A549 treated with Mapracorat at 1 μM for 4 hours (cell line): ENCODE results near the gene NPDC1. TPM values are rescaled to one million over a fixed set of nuclear protein-coding genes. Genes with fewer than 3 reads are reported as not detected.

Experiments used
- total RNA-seq: library from RNA; stranded (reverse); fragments of 200-300 nt; extraction: Qiagen RNA extraction; gene quantifications from 5 replicates; pipeline ENCODE4 v1.2.3, GENCODE V29; 2022

Gene NPDC1, protein sequence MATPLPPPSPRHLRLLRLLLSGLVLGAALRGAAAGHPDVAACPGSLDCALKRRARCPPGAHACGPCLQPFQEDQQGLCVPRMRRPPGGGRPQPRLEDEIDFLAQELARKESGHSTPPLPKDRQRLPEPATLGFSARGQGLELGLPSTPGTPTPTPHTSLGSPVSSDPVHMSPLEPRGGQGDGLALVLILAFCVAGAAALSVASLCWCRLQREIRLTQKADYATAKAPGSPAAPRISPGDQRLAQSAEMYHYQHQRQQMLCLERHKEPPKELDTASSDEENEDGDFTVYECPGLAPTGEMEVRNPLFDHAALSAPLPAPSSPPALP
- 40.8 to 96.8 TPM (median 80.5 TPM) in 5 replicates for total RNA-seq

DNA sequence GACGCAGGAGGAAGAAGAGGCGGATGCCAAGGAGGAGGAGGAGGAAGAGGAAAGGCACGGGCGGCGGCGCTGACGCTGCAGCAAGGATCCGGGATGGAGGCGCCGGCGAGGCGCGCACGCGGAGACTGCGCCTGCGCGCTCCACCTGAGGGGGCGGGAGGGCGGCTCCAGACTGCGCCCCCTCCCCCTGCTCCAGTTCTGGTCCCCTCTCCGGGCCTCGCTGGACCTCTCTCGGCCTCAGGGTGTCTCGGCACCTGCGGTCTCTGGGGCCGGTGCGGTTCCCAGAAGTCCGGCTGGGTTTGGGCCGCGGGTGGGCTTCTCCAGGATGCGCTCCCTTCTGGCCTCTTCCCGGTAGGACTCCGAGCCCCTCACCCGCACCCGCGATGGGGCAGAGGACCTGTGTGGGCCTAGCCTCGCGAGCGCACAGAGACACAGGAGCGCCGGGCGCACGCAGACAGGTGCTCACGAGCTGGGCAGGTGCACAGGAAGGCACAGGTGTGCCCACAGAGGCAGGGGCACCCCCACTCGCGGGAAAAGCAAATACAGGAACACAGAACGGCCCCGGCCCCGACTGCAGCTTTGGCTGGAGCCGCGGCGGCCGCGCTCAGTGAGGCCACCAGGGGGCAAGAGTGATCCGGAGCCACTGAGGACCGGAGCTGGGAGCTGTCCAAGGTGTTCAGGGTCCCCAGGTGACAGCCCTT, at the start of gene NPDC1:
Gene NPDC1 (minus strand): TSS at position 90 of the 700 bp plus-strand sequence. CDS start 188 bp downstream, outside the sequence.

DNA sequence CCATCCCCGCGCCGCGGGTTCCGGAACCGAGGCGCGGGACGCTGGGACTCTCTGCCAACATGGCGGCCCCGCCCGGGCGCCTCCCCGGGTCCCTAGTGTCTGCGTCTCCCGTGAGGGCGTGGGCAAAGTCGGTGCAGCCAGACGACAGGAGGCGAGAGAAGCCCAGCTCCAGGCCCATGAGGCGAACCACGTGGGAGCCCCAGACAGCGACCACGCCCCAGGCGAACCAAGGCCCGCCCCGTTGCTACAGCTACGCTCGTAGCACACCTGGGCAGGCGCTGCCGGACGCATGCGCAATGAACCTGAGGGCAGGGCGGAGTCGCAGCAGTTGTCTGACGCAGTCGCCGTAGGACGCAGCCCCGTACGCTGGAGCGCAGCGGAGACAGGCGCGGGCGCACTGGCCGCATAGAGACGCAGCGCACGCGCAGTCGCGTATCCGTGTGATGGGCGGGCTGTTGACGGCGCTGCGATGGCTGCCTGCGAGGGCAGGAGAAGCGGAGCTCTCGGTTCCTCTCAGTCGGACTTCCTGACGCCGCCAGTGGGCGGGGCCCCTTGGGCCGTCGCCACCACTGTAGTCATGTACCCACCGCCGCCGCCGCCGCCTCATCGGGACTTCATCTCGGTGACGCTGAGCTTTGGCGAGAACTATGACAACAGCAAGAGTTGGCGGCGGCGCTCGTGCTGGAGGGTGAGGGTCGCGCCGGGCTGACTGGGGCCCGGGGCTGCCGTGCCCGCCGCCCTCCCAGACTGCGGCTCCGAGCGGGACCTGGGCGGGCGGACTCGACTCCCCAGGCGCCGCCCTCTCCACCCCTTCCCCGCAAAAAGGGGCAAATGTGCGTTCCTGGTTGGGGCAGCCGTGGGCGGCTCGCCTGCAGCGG, 40.8 kb upstream of the NPDC1 start, which contains the start of gene MAN1B1:
Gene MAN1B1 (plus strand): TSS at position 455 of the 878 bp plus-strand sequence. CDS start 15 bp downstream, at position 470.

DNA sequence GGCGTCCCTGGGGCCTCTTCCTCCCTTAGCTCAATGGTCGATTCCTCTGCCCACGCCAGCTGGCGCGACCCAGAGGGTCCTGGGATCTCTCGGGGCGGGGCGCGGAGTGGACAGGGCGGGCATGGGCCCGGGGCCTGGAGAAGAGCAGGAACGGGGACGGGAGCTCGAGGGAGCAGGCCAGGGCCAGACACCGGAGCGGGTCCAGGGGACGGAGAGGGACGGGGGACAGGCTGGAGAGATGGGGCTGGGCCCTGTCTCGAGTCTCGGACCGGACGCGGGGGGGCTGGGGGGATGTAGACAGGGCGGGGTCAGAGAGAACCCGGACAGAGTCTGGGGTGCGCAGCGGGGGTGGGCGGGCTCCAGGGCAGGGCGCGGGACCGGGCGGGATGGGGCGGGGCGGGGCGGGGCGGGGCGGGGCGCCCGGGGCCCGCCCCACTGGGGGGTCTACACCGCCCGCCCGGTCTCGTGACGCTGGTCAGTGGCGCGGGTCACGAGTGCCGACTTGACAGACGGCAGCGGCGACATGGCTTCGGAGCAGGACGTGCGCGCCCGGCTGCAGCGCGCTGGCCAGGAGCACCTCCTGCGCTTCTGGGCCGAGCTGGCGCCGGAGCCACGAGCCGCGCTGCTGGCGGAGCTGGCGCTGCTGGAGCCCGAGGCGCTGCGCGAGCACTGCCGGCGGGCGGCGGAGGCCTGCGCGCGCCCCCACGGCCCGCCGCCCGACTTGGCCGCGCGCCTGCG, 31.2 kb upstream of the NPDC1 start, which contains the start of gene UAP1L1:
Gene UAP1L1 (plus strand): TSS at position 508 of the 738 bp plus-strand sequence. CDS start 16 bp downstream, at position 524.

DNA sequence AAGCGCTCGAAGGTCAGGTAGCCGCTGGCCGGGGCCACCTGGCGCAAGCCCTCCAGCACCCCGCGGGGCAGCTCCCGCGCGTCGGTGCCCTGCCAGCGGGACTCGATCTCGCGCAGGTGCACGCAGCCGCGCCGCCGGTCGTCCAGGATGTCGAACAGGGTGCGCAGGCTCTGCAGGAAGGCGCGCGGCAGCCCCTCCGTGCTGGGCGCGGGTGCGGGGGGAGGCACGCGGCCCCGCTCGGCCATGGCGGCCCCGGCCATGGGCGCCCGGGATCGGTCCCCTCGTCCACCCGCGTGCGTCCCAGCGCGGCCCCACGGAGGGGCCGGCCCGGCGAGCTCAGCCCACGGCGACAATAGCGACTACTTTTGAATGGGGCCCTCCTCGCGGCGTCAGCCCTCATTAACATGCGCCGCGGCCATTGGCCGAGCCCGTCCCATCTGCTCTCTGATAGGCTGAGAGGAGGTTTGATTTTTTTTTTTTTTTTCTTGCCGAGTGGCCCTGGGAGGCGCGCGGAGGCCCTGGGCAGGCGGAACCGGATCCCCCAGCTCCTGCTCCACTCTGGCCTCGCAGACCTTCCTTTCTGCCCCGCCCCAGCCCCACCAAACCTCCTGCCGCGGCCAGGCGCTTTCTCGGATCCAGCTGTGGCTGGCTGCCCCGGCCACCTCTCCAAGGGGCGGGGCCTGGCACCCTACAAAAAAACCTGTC, 24.4 kb upstream of the NPDC1 start, which contains the start of gene SAPCD2:
Gene SAPCD2 (minus strand): TSS at position 357 of the 705 bp plus-strand sequence. CDS start 97 bp downstream, at position 260.

DNA sequence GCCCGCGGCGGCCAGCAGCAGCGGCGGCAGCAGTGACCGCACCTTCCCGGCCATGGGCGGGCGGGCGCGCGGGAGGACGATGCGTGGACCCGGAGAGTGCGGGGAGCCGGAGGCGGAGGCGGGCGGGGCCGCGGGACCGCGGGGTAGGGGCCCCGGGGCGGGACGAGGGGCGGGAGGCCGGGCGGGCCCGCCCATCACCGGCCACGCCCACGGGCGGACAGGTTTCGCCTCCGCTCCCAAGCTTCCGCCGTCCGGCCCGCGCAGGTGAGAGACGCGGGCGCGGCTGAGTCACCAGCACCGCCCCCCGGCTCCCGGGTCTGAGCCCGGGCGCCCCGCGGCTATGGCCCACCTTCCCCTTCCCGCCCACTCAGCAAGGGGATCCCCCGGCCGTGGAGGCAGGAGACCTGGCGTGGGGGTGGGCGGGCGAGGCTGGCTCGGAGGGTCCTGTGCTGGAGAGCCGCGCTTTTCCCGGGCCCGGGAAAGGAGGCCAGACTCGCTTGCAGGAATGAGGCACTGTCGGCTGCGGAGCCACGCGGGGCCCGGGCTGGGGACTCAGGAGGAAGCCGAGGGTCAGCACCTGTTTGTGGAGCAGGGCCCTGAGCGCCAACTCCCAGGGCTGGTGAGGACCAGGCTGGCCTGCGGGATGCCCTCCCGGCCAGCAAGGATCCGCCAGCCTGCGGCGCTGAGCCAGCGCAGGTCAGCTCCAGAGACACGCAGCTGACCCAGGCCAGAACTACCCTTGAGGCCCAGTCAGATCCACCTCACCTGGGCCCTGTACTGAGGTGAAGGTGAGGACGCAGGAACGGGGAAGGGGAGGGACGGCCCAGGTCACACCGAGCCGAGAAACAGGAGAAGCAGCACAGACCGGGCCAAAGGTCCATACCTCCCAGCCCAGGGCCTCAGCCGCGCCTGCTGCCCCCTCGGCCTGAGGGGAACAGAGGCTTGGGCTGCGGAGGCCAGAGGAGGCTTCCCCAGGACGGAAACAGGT, 8.3 kb upstream of the NPDC1 start, which contains the start of gene ENTPD2:
Gene ENTPD2 (minus strand): TSS at position 118 of the 988 bp plus-strand sequence. CDS start 64 bp downstream, at position 54.

DNA sequence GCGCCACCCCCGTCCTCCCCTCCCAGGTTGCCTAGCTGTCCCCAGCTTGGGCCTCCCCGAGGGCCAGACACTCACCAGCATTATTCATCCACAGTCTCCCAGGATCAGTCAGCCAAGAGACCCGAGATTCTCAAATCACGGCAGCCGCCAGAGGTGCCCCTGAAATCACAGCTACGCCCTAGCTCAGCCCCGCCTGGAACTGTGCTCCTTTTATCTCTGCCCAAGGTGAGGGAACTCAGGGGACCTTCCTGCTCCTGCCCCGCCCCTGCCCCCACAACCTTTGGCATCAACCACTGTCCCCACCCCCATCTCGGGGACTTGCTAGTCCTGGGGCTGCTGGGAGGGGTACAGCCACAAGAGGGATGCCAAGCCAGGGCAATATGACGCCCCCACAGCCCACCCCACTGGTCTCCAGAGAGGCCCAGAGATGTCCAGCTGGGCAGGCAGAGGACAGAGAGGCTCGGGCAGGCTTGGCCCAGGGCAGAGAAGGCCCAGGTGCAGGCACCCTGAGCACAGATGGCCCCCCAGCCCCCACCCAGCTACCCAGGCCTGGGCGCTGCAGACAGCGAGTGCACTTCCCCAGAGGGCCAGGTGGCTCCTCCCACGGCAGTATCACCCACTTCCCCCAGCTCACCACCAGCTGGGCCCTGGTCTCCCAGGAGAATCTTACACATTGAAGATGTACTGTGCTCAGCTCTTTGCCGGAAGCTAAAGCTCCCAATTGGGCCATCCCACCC, 13.9 kb downstream of the NPDC1 start, which contains the start of gene FUT7:
Gene FUT7 (minus strand): TSS at position 185 of the 737 bp plus-strand sequence. CDS start 97 bp downstream, at position 88.

DNA sequence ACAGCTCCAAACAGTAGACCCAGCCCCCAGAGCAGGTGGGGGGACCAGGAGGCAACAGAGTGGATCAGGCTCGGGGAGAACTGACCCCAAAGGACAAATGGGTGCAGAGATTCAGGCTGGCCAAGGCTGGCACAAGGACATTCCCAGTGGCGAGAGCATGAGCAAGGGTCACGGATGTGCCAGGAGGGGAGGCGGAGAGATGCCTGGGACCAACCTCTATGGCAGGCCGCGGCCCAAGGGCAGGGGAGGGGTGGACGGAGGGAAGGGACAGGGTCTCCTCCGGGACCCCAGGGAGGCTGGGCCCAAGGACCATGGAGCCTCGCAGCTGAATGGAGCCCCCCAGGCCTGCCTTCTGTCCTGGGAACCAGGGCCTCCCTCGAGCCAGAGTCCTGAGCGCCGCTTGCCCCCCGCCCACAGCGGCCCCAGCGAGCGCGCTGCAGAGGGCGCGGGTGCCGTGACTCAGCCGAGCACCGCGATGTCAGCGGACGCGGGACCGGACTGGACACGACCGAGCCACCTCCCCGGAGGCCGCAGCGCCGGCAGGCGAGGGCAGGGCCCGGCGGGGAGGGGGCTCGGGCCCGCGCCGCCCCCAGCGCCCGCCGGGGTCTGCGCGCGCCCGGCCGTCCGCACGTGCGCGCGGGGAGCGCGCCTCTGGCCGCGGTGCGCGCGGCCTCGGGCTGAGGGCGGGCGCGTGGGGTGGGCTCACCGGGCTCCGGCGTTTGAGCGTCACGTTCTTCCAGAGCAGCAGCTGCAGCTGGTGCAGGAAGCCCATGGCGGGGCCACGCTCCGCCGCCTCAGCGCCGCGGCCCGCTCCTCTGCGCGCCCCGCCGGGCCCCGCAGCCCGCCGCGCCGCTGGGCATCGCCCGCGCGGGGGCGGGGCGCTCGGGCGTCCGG, 18.4 kb downstream of the NPDC1 start, which contains the start of gene ABCA2:
Gene ABCA2 (minus strand): TSS at position 869 of the 894 bp plus-strand sequence. CDS start 97 bp downstream, at position 772.

DNA sequence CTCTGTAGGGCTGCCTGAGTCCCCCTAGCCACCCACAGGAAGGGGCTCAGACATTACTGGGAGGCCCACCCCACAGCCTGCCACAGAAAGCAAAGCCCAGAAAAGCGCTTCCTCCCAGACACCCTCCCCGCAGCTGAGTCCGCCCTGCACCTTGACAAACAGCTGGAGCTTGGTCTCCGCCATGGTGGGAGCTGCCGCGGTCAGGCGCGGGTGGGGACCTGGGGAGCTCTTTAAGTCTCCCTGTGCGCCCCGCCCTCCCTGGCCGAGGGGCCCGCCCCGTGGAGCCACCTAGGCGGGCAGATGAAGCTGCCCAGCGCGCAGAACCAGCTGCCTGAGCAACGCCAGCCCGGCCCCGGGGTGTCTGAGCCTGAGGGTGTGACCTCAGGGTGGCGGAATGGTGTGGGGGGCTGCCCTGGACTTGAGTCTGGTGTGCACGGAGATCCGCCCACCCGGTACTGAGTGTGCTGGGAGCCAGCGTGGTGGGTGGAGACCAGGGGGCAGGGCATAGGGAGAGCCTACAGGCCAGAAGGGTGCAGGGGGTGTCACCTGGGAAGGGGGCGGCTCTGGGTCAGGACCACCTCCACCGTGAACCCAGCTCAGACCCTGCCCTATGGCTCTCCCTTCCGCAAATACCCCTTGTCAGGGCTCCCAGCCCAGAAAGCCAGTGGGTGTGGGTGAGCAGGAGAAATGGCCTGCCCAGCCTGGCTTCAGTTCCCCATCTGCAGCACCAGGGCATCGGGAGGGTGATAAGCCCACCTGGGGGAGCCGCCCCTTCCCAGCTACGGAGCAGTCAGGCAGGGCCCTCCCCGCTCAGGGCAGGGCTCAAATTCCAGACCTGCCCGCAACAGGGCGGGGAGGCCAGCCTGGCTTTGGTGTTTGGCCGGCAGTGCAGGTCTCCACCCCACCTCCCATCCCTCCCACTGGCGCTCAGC, 49.4 kb downstream of the NPDC1 start, which contains the start of gene CLIC3:
Gene CLIC3 (minus strand): TSS at position 208 of the 932 bp plus-strand sequence. CDS start 25 bp downstream, at position 183.

DNA sequence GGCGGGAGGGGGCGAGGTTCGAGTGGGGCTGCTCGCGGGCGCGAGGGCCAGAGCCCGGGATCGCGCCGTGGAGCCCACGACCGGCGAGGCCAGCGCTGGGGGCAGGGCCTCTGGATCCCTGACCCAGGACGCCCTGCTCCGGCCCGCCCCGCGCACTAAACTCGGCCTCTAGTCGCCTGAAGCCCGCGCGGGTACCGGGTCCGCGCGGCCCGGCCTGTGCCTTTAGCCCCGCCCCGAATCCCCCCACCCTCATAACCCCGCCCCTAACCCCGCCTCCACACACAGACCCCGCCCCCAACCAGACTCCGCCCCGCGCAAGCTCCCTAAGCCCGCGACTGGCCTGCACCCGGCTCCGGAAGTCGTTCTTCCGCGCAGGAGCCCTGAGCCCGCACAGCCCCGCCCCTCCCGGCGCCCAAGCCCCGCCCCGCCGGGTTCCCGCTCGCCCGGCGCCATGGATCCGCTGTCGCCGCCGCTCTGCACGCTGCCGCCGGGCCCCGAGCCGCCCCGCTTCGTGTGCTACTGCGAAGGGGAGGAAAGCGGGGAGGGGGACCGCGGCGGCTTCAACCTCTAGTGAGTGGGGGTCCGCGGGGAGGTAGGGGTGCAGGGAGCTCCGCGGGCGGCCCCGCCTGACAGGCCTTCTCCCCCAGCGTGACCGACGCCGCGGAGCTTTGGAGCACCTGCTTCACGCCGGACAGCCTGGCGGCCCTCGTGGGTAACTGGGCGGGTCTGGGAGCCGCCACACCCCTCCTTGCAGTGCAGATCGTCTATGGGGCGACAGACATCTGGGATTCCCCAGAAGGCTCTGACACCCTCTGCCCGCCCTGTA, 53.8 kb downstream of the NPDC1 start, which contains the start of gene PAXX:
Gene PAXX (plus strand): TSS at position 430 of the 826 bp plus-strand sequence. CDS start 22 bp downstream, at position 452.

Other genes starting within 250 kb of the NPDC1 start
- gene CCDC183, start 249.8 kb downstream of the NPDC1 start, total RNA-seq = 0.16 to 0.58 TPM (median 0.23 TPM) in 5 replicates
- 59.0 to 84.9 TPM (median 81.6 TPM) in 5 replicates for gene RABL6, start 238.2 kb downstream of the NPDC1 start, total RNA-seq
- gene AJM1, start 203.7 kb downstream of the NPDC1 start, total RNA-seq = 3.3 to 4.7 TPM (median 4.6 TPM) in 5 replicates
- 279 to 323 TPM (median 297 TPM) in 5 replicates for gene PHPT1, start 196.8 kb downstream of the NPDC1 start, total RNA-seq
- 1.6 to 5.3 TPM (median 3.7 TPM) in 5 replicates for gene MAMDC4, start 193.8 kb downstream of the NPDC1 start, total RNA-seq
- gene EDF1, start 179.9 kb downstream of the NPDC1 start, total RNA-seq = 435 to 512 TPM (median 456 TPM) in 5 replicates
- 38.3 to 63.1 TPM (median 52.9 TPM) in 5 replicates for gene TRAF2, start 159.7 kb downstream of the NPDC1 start, total RNA-seq
- gene FBXW5, start 101.4 kb downstream of the NPDC1 start, total RNA-seq = 62.7 to 103 TPM (median 99.7 TPM) in 5 replicates
- 0.42 to 3.2 TPM (median 0.76 TPM) in 5 replicates for gene C8G, start 100.9 kb downstream of the NPDC1 start, total RNA-seq
- gene LCN12, start 93.9 kb downstream of the NPDC1 start, total RNA-seq = 1.0 to 1.9 TPM (median 1.3 TPM) in 5 replicates
- gene PTGDS, start 68.7 kb downstream of the NPDC1 start, total RNA-seq = 0.44 to 0.61 TPM (median 0.47 TPM) in 4 of 5 replicates, not detected in the other
- gene LCNL1, start 63.2 kb downstream of the NPDC1 start, total RNA-seq = 0.07 to 0.24 TPM (median 0.10 TPM) in 5 replicates
- 43.1 to 85.2 TPM (median 71.2 TPM) in 5 replicates for gene PAXX, start 53.8 kb downstream of the NPDC1 start, total RNA-seq
- gene CLIC3, start 49.6 kb downstream of the NPDC1 start, total RNA-seq = 2.4 to 5.5 TPM (median 4.9 TPM) in 5 replicates
- gene ABCA2, start 17.9 kb downstream of the NPDC1 start, total RNA-seq = 19.0 to 29.4 TPM (median 26.7 TPM) in 5 replicates
- gene FUT7, start 14.1 kb downstream of the NPDC1 start, total RNA-seq = 0.05 to 0.07 TPM (median 0.06 TPM) in 4 of 5 replicates, not detected in the other
- 2.2 to 2.9 TPM (median 2.4 TPM) in 5 replicates for gene ENTPD2, start 7.9 kb upstream of the NPDC1 start, total RNA-seq
- gene SAPCD2, start 24.4 kb upstream of the NPDC1 start, total RNA-seq = 13.5 to 26.0 TPM (median 23.9 TPM) in 5 replicates
- 9.3 to 16.6 TPM (median 12.2 TPM) in 5 replicates for gene UAP1L1, start 31.3 kb upstream of the NPDC1 start, total RNA-seq
- gene MAN1B1, start 40.8 kb upstream of the NPDC1 start, total RNA-seq = 40.2 to 53.2 TPM (median 51.7 TPM) in 5 replicates
- gene DPP7, start 68.6 kb upstream of the NPDC1 start, total RNA-seq = 66.6 to 132 TPM (median 125 TPM) in 5 replicates
- gene GRIN1, start 93.0 kb upstream of the NPDC1 start, total RNA-seq = 0.20 to 0.71 TPM (median 0.53 TPM) in 5 replicates
- 0.59 to 2.0 TPM (median 1.8 TPM) in 5 replicates for gene LRRC26, start 123.9 kb upstream of the NPDC1 start, total RNA-seq
- not detected in 5 replicates for gene TMEM210, start 125.9 kb upstream of the NPDC1 start, total RNA-seq
- 23.4 to 36.8 TPM (median 34.5 TPM) in 5 replicates for gene ANAPC2, start 142.4 kb upstream of the NPDC1 start, total RNA-seq
- 103 to 151 TPM (median 139 TPM) in 5 replicates for gene SSNA1, start 142.5 kb upstream of the NPDC1 start, total RNA-seq
- 6.0 to 10.8 TPM (median 10.2 TPM) in 5 replicates for gene TPRN, start 154.6 kb upstream of the NPDC1 start, total RNA-seq
- gene TMEM203, start 159.5 kb upstream of the NPDC1 start, total RNA-seq = 33.8 to 47.5 TPM (median 45.4 TPM) in 5 replicates
- 9.8 to 19.3 TPM (median 16.4 TPM) in 5 replicates for gene NDOR1, start 159.5 kb upstream of the NPDC1 start, total RNA-seq
- 1.1 to 2.1 TPM (median 1.8 TPM) in 5 replicates for gene RNF208, start 176.1 kb upstream of the NPDC1 start, total RNA-seq
- 2.5 to 5.4 TPM (median 4.8 TPM) in 5 replicates for gene CYSRT1, start 179.0 kb upstream of the NPDC1 start, total RNA-seq
- 0.07 to 0.44 TPM (median 0.31 TPM) in 5 replicates for gene RNF224, start 181.3 kb upstream of the NPDC1 start, total RNA-seq
- gene SLC34A3, start 184.7 kb upstream of the NPDC1 start, total RNA-seq = 0.08 to 0.28 TPM (median 0.09 TPM) in 3 of 5 replicates, not detected in the others
- gene TUBB4B, start 195.1 kb upstream of the NPDC1 start, total RNA-seq = 637 to 832 TPM (median 729 TPM) in 5 replicates
- gene STPG3, start 205.1 kb upstream of the NPDC1 start, total RNA-seq = not detected in 5 replicates
- gene NELFB, start 209.2 kb upstream of the NPDC1 start, total RNA-seq = 43.1 to 58.5 TPM (median 55.8 TPM) in 5 replicates
- gene TOR4A, start 231.5 kb upstream of the NPDC1 start, total RNA-seq = 17.1 to 29.0 TPM (median 26.7 TPM) in 5 replicates